Choroid plexus epithelial cell (primary cell): ENCODE measurements around the gene PBX1.

ENCODE experiments used
- DNase-seq: peaks from one replicate; pipeline ENCODE4 v3.0.0-alpha.2; 2010; ENCODE audit warnings: low read depth
- H3K4me3 ChIP-seq: 2 replicates; pipeline ENCODE4 v1.5.1; 2011; ENCODE audit warnings: low read depth, mild to moderate bottlenecking, control low read depth, low read length, moderate library complexity
- CTCF ChIP-seq: conservative IDR thresholded peaks from 2 replicates; pipeline ENCODE4 v1.5.1; 2011; ENCODE audit warnings: low read depth, mild to moderate bottlenecking, control low read depth, inconsistent platforms, low read length, moderate library complexity

The PBX1 gene

DNA sequence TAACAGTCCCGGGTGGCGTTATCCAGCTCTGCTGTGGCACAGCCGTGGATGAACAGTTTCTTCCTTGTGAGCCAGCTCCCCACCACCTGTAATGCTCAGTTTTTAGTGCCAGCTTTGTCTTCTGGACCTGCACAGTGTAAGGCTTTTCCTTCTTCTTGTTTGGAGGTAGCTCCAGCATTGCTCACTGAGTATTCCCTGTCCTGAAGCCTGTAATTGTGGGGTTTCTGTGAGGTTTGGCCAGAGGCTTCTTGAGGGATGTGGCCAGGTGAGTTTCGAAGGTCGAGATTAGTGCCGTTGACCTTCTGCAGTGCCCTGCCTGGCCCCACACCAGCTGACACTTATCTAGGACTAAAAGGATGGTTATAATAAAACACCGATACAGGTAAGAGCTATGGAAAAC is 75.0 kb downstream of the PBX1 start:
- no peak overlapping the region for H3K4me3 ChIP-seq
- DNase-seq: no peak
- TF ChIP-seq CTCF: no peak

- TF ChIP-seq CTCF: no peak
- no peak overlapping the region for H3K4me3 ChIP-seq
- no peak for DNase-seq
These were observed 76.2 kb downstream of the PBX1 start for GRCh38 chr1:164635059-164635802.

DNA sequence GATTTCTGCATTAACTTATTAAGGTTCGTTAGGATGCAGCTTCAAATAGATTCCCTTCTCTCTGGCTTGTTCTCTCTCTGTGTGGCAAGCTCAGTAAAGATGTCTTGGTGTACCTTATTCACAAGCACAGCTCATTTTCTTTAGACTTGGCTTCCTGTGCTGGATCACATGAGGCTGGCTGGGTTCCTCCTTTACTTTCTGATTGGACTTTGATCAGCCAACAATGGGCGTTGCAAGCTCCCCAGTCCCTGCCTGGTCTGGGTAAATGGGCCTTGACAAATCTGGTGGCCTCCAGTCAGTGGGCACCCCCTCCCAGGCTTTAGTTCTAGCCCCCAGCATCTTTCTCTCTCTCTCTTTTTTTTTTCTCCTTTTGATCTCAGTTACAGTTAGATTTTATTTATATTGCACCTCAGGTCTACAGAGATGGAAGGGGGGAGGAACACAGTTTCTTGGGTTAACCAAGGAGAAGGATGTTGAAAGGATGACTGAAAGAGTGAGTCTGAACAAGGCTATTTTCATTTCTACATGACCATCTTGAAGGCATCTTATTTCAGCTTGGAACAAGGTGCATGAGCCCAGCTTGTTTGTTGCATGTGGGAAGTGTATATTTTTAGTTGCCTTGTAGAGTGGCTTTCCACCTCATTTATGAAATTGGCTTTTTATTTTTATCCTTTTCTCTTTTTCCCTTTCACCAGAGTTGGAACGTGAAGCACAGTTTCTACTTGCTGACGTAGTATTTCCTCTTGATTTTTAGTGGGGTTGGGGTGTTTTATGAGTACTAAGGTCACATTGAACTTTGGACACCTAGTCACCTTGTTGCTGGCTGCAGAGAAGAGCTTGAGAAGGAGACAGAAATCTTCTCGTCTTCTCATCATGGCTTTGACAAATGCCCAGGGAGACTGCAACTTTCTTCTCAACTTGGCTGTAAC is 77.1 kb downstream of the PBX1 start:
- TF ChIP-seq CTCF: no peak
- DNase-seq: no peak
- H3K4me3 ChIP-seq: no peak overlapping the region

- DNase-seq: no peak
- no peak for TF ChIP-seq CTCF
- H3K4me3 ChIP-seq: no peak overlapping the region
These were observed 77.8 kb downstream of the PBX1 start for GRCh38 chr1:164636757-164637156.

GRCh38 chr1:164637461-164638375 is 78.7 kb downstream of the PBX1 start:
- H3K4me3 ChIP-seq: no peak overlapping the region
- no peak for TF ChIP-seq CTCF
- peak; percentile 84 for DNase-seq

DNA sequence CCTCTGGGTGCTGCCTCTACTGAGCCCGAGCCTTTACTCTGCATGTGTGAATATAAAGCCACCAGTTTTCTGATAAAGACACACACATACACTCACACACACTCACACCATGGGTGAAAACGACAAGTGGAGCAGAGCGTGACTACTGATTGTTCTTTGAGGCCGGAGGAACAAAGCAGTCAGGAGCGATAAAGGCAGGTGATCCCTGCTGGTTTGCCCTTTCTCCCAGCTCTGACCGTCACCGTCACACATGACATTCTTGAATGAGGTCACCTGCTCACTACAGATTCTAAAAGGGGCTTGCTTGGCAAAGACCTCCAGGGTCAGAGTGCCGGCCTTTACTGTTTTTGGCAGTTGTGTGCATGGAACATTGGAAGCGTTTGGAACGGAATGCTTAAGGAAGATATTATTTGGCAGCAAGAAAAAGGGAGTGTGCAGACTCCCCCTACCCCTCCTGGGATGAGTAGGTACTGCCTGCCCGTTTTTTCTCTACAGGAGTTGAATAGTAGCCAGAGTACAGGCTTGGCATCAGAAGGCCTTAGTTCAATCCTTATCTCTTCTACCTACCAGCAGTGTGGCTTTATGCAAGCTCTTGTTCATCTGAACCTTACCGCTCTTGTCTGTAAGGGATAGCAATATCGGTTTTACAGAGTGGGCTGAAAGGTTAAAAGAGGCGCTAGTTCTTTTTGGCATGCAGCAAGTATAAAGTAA is 79.7 kb downstream of the PBX1 start:
- no peak for TF ChIP-seq CTCF
- no peak overlapping the region for H3K4me3 ChIP-seq
- no peak for DNase-seq
